ENCODE results near the gene PAH.

- TF ChIP-seq CTCF (IDR thresholded peaks at IDR 0.05): no peak
- no peak for TF ChIP-seq POLR2AphosphoS5 (IDR thresholded peaks at IDR 0.05)
- TF ChIP-seq POLR2A (IDR thresholded peaks at IDR 0.05): no peak
Measured at GRCh38 chr12:102812344-102812743, 104.7 kb downstream of the PAH start.

Data from breast epithelium (tissue), 3 donors.